ENCODE measurements around the gene PACS2. TPM values are rescaled to one million over a fixed set of nuclear protein-coding genes. Genes with fewer than 3 reads are reported as not detected.

The PACS2 gene
- total and polyA plus RNA-seq, 2 donors (not counting 3 experiments of a cell fraction or from before 2014, with no cell fraction given), result 52.7 to 86.3 TPM

GRCh38 chr14:105427412-105427811, 112.9 kb downstream of the PACS2 start:
- Histone ChIP-seq H3K79me2 (ENCODE audit: control insufficient read depth, insufficient read depth, low read length) (peaks cover 77% of the 10 kb centered on the region), H3K4me3 (replicated peaks in 1 of 3; ENCODE audit: insufficient read depth in 1 of 3, low read depth in 1 of 3, low read length in 3 of 3) (no peak overlapping the region), H3K4me2 (ENCODE audit: insufficient read depth, low read length) (no peak overlapping the region), H3K27ac (ENCODE audit: insufficient read depth, low read depth, low read length) (no peak overlapping the region), H3K9me3 (replicated peaks; ENCODE audit: control insufficient read depth, insufficient read depth, low read length) (no peaks in the 10 kb centered on the region), H3K4me1 (ENCODE audit: control insufficient read depth, extremely low read depth, insufficient read depth, low read length) (peaks cover 26% of the 10 kb centered on the region), H3K27me3 (ENCODE audit: control insufficient read depth in 2 of 2, insufficient read depth in 2 of 2, low read length in 2 of 2) (no peaks in the 10 kb centered on the region), H3K9me1 (replicated peaks; ENCODE audit: control insufficient read depth, extremely low read depth, insufficient read depth, low read length) (no peaks in the 10 kb centered on the region), H3K9ac (replicated peaks; ENCODE audit: extremely low read depth, insufficient read depth, low read length) (no peak overlapping the region), H4K20me1 (replicated peaks; ENCODE audit: control insufficient read depth, extremely low read depth, insufficient read depth, low read length) (no peaks in the 10 kb centered on the region), H2AFZ (ENCODE audit: low read depth, low read length) (no peak overlapping the region), H3K36me3 (ENCODE audit: control insufficient read depth in 2 of 2, extremely low read depth in 1 of 2, insufficient read depth in 2 of 2, low read length in 2 of 2) (peaks cover 0 to 10% of the 10 kb centered on the region in 2 experiments)
- no peak for DNase-seq (ENCODE audit: low read depth, low spot score)
- no TSS peak for BruUV-seq (replicated peaks)
- ChIA-PET POLR2A (no interaction called here), CTCF (no interaction called here)
- TF ChIP-seq EZH2 (IDR thresholded peaks at IDR 0.05; ENCODE audit: borderline replicate concordance, low read depth, low read length, severe bottlenecking), result no peak
- TF ChIP-seq MAX (IDR thresholded peaks at IDR 0.05; ENCODE audit: insufficient read depth, insufficient read length), result no peak
- TF ChIP-seq JUN (IDR thresholded peaks at IDR 0.05; ENCODE audit: borderline replicate concordance, insufficient read depth, insufficient read length, low read depth), result no peak
- intact Hi-C loops (cut with micrococcal nuclease) (no loop called here), dilution Hi-C loops (cut with MboI; ENCODE audit: extremely low pct_ligation_motif_present, low sequenced_read_pairs) (no loop called here)
- no peak for FAIRE-seq

- DNase-seq (ENCODE audit: low read depth, low spot score), result no peak
- TF ChIP-seq EZH2 (IDR thresholded peaks at IDR 0.05; ENCODE audit: borderline replicate concordance, low read depth, low read length, severe bottlenecking) (no peak), MYC (IDR thresholded peaks at IDR 0.05; ENCODE audit: low read depth, low read length) (no peak), JUN (IDR thresholded peaks at IDR 0.05; ENCODE audit: borderline replicate concordance, insufficient read depth, insufficient read length, low read depth) (no peak), GATA2 (IDR thresholded peaks at IDR 0.05; ENCODE audit: insufficient read depth, insufficient read length, low read depth, low read length) (no peak), FOS (IDR thresholded peaks at IDR 0.05; ENCODE audit: borderline replicate concordance, insufficient read depth, low read length) (no peak), POLR2A (IDR thresholded peaks at IDR 0.05; ENCODE audit: low read depth, low read length) (no peak), CTCF (IDR thresholded peaks at IDR 0.05; ENCODE audit: extremely low read depth in 1 of 2, insufficient read depth in 1 of 2, low read depth in 1 of 2, low read length in 2 of 2) (no peak), POLR2AphosphoS5 (IDR thresholded peaks at IDR 0.05; ENCODE audit: insufficient read depth, low read depth, low read length) (no peak), MAX (IDR thresholded peaks at IDR 0.05; ENCODE audit: insufficient read depth, insufficient read length) (no peak)
- H3K9me1 ChIP-seq (replicated peaks; ENCODE audit: control insufficient read depth, extremely low read depth, insufficient read depth, low read length), result no peaks in the 10 kb centered on the region
- H2AFZ ChIP-seq (ENCODE audit: low read depth, low read length), result no peak overlapping the region
- dilution Hi-C loops (cut with MboI; ENCODE audit: extremely low pct_ligation_motif_present, low sequenced_read_pairs), result no loop called here
- H3K79me2 ChIP-seq (ENCODE audit: control insufficient read depth, insufficient read depth, low read length), result peaks cover 77% of the 10 kb centered on the region
- no peak for FAIRE-seq
- no TSS peak for BruUV-seq (replicated peaks)
- H3K4me1 ChIP-seq (ENCODE audit: control insufficient read depth, extremely low read depth, insufficient read depth, low read length), result peaks cover 26% of the 10 kb centered on the region
- no peak overlapping the region for H3K9ac ChIP-seq (replicated peaks; ENCODE audit: extremely low read depth, insufficient read depth, low read length)
- intact Hi-C loops (cut with micrococcal nuclease), result no loop called here
- ChIA-PET POLR2A (interaction anchor here (0.7 kb wide), 1 partner anchor 16 kb away, joined by 4 read pairs; no protein-coding TSS in a partner anchor), CTCF (interaction anchor here (4.7 kb wide), 1 partner anchor 53 kb away, joined by 23 read pairs; no protein-coding TSS in a partner anchor)
- peaks cover 2 to 10% of the 10 kb centered on the region in 2 experiments for H3K36me3 ChIP-seq (ENCODE audit: control insufficient read depth in 2 of 2, extremely low read depth in 1 of 2, insufficient read depth in 2 of 2, low read length in 2 of 2)
- H3K27me3 ChIP-seq (ENCODE audit: control insufficient read depth in 2 of 2, insufficient read depth in 2 of 2, low read length in 2 of 2), result no peaks in the 10 kb centered on the region
- no peak overlapping the region for H3K4me3 ChIP-seq (replicated peaks in 1 of 3; ENCODE audit: insufficient read depth in 1 of 3, low read depth in 1 of 3, low read length in 3 of 3)
- no peak overlapping the region for H3K27ac ChIP-seq (ENCODE audit: insufficient read depth, low read depth, low read length)
- H3K9me3 ChIP-seq (replicated peaks; ENCODE audit: control insufficient read depth, insufficient read depth, low read length), result no peaks in the 10 kb centered on the region
- H3K4me2 ChIP-seq (ENCODE audit: insufficient read depth, low read length), result no peak overlapping the region
- no peaks in the 10 kb centered on the region for H4K20me1 ChIP-seq (replicated peaks; ENCODE audit: control insufficient read depth, extremely low read depth, insufficient read depth, low read length)
Measured at GRCh38 chr14:105427936-105428485, 113.5 kb downstream of the PACS2 start.
